ENCODE results near the gene UTP11.

The UTP11 gene

DNA sequence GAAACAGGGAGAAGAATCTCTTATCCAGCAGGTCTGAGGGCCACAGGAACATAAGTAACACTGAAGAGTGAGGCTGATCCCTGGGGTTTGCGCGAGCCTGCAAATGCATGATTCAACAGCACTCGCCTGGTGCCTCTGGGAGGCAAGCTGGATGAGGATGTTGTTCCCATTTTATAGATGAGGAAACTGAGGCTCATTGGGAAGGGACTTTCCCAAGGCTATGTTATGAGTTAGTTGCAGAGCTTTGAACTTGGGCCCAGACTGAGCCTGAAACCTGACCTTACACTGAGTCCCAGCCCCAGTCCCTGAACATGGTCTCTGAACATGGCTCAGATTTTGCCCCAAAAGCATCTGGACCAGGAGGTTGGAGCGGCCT lies 61.8 kb downstream of the UTP11 start:
- no peak for DNase-seq

Data from T-helper 9 cell (primary cell).